ENCODE results near the gene SDC4. TPM values are rescaled to one million over a fixed set of nuclear protein-coding genes. Genes with fewer than 3 reads are reported as not detected.

Gene SDC4
- total and polyA plus RNA-seq, 9 of the 15 experiments (the other 6 are each of a cell fraction or from before 2014, with no cell fraction given): 2.1 to 10.7 (median 6.3) TPM

DNA sequence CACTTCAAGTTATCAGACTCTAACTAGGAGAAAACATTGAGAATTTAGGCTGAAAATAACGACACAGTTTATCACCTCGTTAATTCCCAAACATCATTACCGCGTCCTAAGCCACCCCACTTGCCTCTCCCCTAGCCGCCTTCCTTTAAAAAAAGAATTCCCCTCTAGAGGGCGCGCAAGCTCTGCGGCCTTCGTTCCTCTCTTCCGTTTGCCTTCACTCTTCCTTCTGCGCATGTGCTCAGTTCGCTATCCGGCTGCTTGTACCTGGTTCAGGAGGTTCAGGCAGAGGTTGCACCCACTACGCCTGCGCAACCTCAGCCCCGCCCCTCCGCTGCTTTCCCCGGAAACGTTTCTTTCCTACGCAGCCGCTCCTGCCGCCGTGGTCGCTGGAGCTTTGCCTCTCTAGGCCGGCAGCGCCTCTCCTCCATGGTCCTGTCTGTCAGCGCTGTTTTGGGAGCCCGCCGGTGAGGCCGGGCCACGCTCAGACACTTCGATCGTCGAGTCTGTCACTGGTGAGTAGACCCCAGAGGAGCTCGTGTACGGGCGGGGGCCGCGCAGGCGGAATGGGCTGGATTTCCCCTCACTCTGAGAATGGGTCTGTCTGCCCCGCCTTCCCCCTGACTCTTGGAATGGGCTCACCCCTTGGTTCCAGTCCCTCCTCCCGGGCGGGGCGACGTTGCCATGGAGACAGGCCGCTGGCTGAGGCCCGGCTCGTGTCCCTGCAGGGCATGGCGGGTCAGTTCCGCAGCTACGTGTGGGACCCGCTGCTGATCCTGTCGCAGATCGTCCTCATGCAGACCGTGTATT, 14.8 kb upstream of the SDC4 start, which contains the start of gene SYS1 (continued):
- TF ChIP-seq HNRNPH1 (optimal IDR thresholded peaks at IDR 0.05; ENCODE audit: low read depth, low read length) (no peak), NFIX (CRISPR knock-in tag; IDR thresholded peaks at IDR 0.05; ENCODE audit: low read depth) (no peak), MTA1 (IDR thresholded peaks at IDR 0.05; ENCODE audit: borderline replicate concordance) (no peak), ZNF436 (CRISPR knock-in tag; IDR thresholded peaks at IDR 0.05) (no peak), ZBED1 (IDR thresholded peaks at IDR 0.05) (no peak), TEAD4 (IDR thresholded peaks at IDR 0.05; ENCODE audit: low read length) (no peak; the same call in 1 of the 2 replicates), TEAD4 (CRISPR knock-in tag; IDR thresholded peaks at IDR 0.05; ENCODE audit: borderline replicate concordance) (no peak), FOS (IDR thresholded peaks at IDR 0.05; ENCODE audit: extremely low read depth, insufficient read length) (no peak), SIN3B (IDR thresholded peaks at IDR 0.05; ENCODE audit: low read depth) (peak; percentile 10; the same call in 1 of the 2 replicates), ZNF41 (CRISPR knock-in tag; conservative IDR thresholded peaks at IDR 0.05) (no peak), HIVEP1 (CRISPR knock-in tag; IDR thresholded peaks at IDR 0.05) (no peak), ASH1L (IDR thresholded peaks at IDR 0.05; ENCODE audit: borderline replicate concordance, low read depth, partially characterized antibody) (peak; percentile 46)
- TF ChIP-seq, protein P1, sequence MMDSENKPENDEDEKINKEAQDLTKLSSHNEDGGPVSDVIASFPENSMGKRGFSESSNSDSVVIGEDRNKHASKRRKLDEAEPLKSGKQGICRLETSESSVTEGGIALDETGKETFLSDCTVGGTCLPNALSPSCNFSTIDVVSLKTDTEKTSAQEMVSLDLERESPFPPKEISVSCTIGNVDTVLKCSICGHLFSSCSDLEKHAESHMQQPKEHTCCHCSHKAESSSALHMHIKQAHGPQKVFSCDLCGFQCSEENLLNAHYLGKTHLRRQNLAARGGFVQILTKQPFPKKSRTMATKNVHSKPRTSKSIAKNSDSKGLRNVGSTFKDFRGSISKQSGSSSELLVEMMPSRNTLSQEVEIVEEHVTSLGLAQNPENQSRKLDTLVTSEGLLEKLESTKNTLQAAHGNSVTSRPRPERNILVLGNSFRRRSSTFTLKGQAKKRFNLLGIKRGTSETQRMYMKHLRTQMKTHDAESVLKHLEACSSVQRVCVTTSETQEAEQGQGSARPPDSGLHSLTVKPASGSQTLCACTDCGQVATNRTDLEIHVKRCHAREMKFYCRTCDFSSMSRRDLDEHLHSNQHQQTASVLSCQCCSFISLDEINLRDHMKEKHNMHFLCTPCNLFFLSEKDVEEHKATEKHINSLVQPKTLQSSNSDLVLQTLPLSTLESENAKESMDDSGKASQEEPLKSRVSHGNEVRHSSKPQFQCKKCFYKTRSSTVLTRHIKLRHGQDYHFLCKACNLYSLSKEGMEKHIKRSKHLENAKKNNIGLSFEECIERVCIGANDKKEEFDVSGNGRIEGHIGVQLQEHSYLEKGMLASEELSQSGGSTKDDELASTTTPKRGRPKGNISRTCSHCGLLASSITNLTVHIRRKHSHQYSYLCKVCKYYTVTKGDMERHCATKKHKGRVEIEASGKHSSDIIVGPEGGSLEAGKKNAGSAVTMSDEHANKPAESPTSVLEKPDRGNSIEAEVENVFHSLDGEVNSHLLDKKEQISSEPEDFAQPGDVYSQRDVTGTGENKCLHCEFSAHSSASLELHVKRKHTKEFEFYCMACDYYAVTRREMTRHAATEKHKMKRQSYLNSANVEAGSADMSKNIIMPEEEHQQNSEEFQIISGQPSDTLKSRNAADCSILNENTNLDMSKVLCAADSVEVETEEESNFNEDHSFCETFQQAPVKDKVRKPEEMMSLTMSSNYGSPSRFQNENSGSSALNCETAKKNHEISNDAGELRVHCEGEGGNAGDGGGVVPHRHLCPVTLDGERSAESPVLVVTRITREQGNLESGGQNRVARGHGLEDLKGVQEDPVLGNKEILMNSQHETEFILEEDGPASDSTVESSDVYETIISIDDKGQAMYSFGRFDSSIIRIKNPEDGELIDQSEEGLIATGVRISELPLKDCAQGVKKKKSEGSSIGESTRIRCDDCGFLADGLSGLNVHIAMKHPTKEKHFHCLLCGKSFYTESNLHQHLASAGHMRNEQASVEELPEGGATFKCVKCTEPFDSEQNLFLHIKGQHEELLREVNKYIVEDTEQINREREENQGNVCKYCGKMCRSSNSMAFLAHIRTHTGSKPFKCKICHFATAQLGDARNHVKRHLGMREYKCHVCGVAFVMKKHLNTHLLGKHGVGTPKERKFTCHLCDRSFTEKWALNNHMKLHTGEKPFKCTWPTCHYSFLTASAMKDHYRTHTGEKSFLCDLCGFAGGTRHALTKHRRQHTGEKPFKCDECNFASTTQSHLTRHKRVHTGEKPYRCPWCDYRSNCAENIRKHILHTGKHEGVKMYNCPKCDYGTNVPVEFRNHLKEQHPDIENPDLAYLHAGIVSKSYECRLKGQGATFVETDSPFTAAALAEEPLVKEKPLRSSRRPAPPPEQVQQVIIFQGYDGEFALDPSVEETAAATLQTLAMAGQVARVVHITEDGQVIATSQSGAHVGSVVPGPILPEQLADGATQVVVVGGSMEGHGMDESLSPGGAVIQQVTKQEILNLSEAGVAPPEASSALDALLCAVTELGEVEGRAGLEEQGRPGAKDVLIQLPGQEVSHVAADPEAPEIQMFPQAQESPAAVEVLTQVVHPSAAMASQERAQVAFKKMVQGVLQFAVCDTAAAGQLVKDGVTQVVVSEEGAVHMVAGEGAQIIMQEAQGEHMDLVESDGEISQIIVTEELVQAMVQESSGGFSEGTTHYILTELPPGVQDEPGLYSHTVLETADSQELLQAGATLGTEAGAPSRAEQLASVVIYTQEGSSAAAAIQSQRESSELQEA (IDR thresholded peaks at IDR 0.05; ENCODE audit: low read depth): no peak
- TF ChIP-seq, protein P2, sequence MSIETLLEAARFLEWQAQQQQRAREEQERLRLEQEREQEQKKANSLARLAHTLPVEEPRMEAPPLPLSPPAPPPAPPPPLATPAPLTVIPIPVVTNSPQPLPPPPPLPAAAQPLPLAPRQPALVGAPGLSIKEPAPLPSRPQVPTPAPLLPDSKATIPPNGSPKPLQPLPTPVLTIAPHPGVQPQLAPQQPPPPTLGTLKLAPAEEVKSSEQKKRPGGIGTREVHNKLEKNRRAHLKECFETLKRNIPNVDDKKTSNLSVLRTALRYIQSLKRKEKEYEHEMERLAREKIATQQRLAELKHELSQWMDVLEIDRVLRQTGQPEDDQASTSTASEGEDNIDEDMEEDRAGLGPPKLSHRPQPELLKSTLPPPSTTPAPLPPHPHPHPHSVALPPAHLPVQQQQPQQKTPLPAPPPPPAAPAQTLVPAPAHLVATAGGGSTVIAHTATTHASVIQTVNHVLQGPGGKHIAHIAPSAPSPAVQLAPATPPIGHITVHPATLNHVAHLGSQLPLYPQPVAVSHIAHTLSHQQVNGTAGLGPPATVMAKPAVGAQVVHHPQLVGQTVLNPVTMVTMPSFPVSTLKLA (conservative IDR thresholded peaks at IDR 0.05): peak; percentile 91 to 96
- TF ChIP-seq, protein P3, sequence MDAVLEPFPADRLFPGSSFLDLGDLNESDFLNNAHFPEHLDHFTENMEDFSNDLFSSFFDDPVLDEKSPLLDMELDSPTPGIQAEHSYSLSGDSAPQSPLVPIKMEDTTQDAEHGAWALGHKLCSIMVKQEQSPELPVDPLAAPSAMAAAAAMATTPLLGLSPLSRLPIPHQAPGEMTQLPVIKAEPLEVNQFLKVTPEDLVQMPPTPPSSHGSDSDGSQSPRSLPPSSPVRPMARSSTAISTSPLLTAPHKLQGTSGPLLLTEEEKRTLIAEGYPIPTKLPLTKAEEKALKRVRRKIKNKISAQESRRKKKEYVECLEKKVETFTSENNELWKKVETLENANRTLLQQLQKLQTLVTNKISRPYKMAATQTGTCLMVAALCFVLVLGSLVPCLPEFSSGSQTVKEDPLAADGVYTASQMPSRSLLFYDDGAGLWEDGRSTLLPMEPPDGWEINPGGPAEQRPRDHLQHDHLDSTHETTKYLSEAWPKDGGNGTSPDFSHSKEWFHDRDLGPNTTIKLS (IDR thresholded peaks at IDR 0.05; ENCODE audit: borderline replicate concordance, low read depth): peak; percentile 97

Data from K562 (cell line).